ENCODE results near the gene HLA-B.

DNA sequence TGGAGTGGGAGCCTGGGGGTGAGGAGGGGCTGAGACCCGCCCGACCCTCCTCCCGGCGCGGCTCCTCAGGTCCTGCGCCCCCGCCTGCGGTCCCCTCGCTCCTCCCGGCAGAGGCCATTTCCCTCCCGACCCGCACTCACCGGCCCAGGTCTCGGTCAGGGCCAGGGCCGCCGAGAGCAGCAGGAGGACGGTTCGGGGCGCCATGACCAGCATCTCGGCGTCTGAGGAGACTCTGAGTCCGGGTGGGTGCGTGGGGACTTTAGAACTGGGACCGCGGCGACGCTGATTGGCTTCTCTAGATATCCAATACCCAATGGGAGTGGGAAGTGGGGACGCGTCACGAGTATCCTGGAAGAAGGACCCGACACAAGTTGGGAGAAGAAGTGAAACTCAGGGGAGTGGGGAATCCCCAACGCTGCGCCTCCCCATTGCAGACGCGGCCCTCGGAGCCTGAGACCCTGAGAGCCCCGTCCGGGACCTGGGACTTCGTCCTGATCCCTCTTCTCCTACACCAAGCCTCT lies at the start of gene HLA-B:
- no peak for TF ChIP-seq GATA3 (IDR thresholded peaks at IDR 0.05; ENCODE audit: low read depth, low read length)
- no peak for TF ChIP-seq GATA2 (IDR thresholded peaks at IDR 0.05; ENCODE audit: low read depth, low read length)

Measured in SH-SY5Y (cell line).